Spleen (tissue), 7 donors: ENCODE data around the gene DHX35.

Source experiments
- POLR2A ChIP-seq, 3 donors: fragments of 450-650 bp; IDR thresholded peaks; one replicate each; pipeline ENCODE4 v1.5.1; 2017; ENCODE audit warnings: antibody characterized with exemption in 3 of 3, mild to moderate bottlenecking in 1 of 3
- TF ChIP-seq, protein P1 (sequence below), 11 experiments: fragments of 200-600 bp in 7 of 11; fragments of 450-650 bp in 4 of 11; sonication (generic) in 4 of 11; IDR thresholded peaks in 8 of 11; conservative IDR thresholded peaks in 3 of 11; 1 replicate in 7 of 11; 2 replicates in 4 of 11; pipeline versions ENCODE4 v1.4.0 to v1.8.0; 2016 to 2021; ENCODE audit warnings: antibody characterized with exemption in 11 of 11, inconsistent platforms in 4 of 11, mild to moderate bottlenecking in 1 of 11
- donor health status: DM: no; HTN: no; CAD: no; lungs with moderate emphysema.
- donor health status: DM: no; HTN: no; CAD: no.
- donor health status: DM: no; HTN: no; CAD: no.

DNA sequence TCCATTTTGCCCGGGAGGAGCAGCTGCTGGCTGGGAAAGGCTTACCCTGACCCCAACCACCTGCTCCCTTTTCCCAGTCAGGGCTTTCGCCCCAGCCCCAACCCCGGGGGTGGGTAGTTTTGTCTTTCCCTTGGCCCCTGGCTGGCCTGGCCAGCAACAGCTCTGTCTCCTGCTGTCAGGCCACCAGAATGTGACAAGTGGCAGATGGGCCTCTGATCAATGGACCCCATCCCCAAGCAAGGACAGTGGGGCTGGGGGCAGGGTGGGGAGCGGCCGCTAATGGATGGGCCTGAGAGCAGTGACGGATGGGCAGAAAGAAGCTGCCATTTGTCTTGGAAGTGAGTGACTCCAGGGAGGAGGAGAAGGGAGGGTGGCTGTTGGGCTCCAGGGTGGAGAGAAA is 121.6 kb downstream of the DHX35 start:
- no peak for TF ChIP-seq POLR2A (IDR thresholded peaks at IDR 0.05)
- TF ChIP-seq, protein P1, sequence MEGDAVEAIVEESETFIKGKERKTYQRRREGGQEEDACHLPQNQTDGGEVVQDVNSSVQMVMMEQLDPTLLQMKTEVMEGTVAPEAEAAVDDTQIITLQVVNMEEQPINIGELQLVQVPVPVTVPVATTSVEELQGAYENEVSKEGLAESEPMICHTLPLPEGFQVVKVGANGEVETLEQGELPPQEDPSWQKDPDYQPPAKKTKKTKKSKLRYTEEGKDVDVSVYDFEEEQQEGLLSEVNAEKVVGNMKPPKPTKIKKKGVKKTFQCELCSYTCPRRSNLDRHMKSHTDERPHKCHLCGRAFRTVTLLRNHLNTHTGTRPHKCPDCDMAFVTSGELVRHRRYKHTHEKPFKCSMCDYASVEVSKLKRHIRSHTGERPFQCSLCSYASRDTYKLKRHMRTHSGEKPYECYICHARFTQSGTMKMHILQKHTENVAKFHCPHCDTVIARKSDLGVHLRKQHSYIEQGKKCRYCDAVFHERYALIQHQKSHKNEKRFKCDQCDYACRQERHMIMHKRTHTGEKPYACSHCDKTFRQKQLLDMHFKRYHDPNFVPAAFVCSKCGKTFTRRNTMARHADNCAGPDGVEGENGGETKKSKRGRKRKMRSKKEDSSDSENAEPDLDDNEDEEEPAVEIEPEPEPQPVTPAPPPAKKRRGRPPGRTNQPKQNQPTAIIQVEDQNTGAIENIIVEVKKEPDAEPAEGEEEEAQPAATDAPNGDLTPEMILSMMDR (IDR thresholded peaks at IDR 0.05 in 8 of 11, conservative IDR thresholded peaks at IDR 0.05 in 3 of 11): no peak
